CD4-positive, alpha-beta memory T cell (primary cell): ENCODE results near the gene CYP11A1. TPM values are rescaled to one million over a fixed set of nuclear protein-coding genes. Genes with fewer than 3 reads are reported as not detected.

Experiments used
- CTCF ChIA-PET: fragments of 350-600 bp; sonication (Branson Sonifier 250); formaldehyde crosslinking; loops from one replicate; lab custom pipeline; 2021; ENCODE audit warnings: inconsistent platforms; ENCODE audit not compliant: partially characterized antibody; lab: Charles Lee
- POLR2A ChIA-PET: fragments of 350-600 bp; sonication (Branson Sonifier 250); formaldehyde crosslinking; loops from one replicate; lab custom pipeline; 2021; ENCODE audit not compliant: partially characterized antibody; lab: Charles Lee
- DNase-seq, 5 donors: peaks; one replicate each; pipeline versions ENCODE4 v3.0.0 to v3.0.0-alpha.2; 2020 to 2022; ENCODE audit warnings: mixed read lengths in 1 of 5
- H3K27ac ChIP-seq: one replicate; pipeline ENCODE4 v1.7.0; 2013; ENCODE audit warnings: low read depth, low read length
- H3K27me3 ChIP-seq: 2 replicates; pipeline ENCODE4 v1.7.0; 2013; ENCODE audit warnings: mild to moderate bottlenecking, low read length, moderate library complexity; ENCODE audit not compliant: insufficient read depth
- H3K36me3 ChIP-seq: 2 replicates; pipeline ENCODE4 v1.7.0; 2013; ENCODE audit warnings: mild to moderate bottlenecking, low read length, moderate library complexity; ENCODE audit not compliant: insufficient read depth
- H3K4me1 ChIP-seq: 2 replicates; pipeline ENCODE4 v1.7.0; 2013; ENCODE audit warnings: mild to moderate bottlenecking, low read length, moderate library complexity; ENCODE audit not compliant: insufficient read depth
- H3K4me3 ChIP-seq, 2 donors: one replicate each; pipeline ENCODE4 v1.7.0; 2013; ENCODE audit warnings: low read length in 2 of 2, mild to moderate bottlenecking in 1 of 2
- H3K9me3 ChIP-seq, 2 donors: one replicate each; pipeline ENCODE4 v1.7.0; 2013; ENCODE audit warnings: low read length in 2 of 2, control low read depth in 1 of 2; ENCODE audit not compliant: control insufficient read depth in 1 of 2
- H3K27ac Mint-ChIP-seq, 7 donors: one replicate each; pipeline ENCODE4 v1.8.0; 2020 to 2021; ENCODE audit warnings: mixed read lengths in 7 of 7, mild to moderate bottlenecking in 6 of 7, inconsistent platforms in 3 of 7, moderate library complexity in 3 of 7
- H3K27me3 Mint-ChIP-seq, 2 donors: one replicate each; pipeline ENCODE4 v1.8.0; 2020 to 2021; ENCODE audit warnings: mixed read lengths in 2 of 2
- H3K36me3 Mint-ChIP-seq, 2 donors: one replicate each; pipeline ENCODE4 v1.8.0; 2020 to 2021; ENCODE audit warnings: mixed read lengths in 2 of 2, inconsistent platforms in 1 of 2, mild to moderate bottlenecking in 1 of 2
- H3K4me1 Mint-ChIP-seq, 4 donors: one replicate each; pipeline ENCODE4 v1.8.0; 2020 to 2021; ENCODE audit warnings: mixed read lengths in 4 of 4, mild to moderate bottlenecking in 1 of 4
- H3K4me3 Mint-ChIP-seq, 8 donors: one replicate each; pipeline ENCODE4 v1.8.0; 2020 to 2021; ENCODE audit warnings: mixed read lengths in 8 of 8, mild to moderate bottlenecking in 7 of 8, moderate library complexity in 6 of 8, inconsistent platforms in 3 of 8
- H3K9me3 Mint-ChIP-seq, 8 donors: one replicate each; pipeline ENCODE4 v1.8.0; 2020 to 2021; ENCODE audit warnings: mixed read lengths in 8 of 8, mild to moderate bottlenecking in 5 of 8, inconsistent platforms in 3 of 8, moderate library complexity in 1 of 8
- intact Hi-C: fragments of 100-400 bp; cut with micrococcal nuclease; formaldehyde crosslinking; loops from one replicate; pipeline ENCODE4 v1.15.1; 2023
- polyA plus RNA-seq, 2 donors: library from polyadenylated mRNA; unstranded; fragments of 300-500 nt; fragmentation: Illumina TruSeq; gene quantifications; one replicate each; pipeline ENCODE4 v1.2.3, GENCODE V29; 2021
- total RNA-seq, 2 experiments: library from RNA; stranded (reverse); gene quantifications; one replicate each; pipeline ENCODE4 v1.2.3, GENCODE V29; 2021

The CYP11A1 gene
- total and polyA plus RNA-seq, 4 experiments from 2014 or later, result not detected

DNA sequence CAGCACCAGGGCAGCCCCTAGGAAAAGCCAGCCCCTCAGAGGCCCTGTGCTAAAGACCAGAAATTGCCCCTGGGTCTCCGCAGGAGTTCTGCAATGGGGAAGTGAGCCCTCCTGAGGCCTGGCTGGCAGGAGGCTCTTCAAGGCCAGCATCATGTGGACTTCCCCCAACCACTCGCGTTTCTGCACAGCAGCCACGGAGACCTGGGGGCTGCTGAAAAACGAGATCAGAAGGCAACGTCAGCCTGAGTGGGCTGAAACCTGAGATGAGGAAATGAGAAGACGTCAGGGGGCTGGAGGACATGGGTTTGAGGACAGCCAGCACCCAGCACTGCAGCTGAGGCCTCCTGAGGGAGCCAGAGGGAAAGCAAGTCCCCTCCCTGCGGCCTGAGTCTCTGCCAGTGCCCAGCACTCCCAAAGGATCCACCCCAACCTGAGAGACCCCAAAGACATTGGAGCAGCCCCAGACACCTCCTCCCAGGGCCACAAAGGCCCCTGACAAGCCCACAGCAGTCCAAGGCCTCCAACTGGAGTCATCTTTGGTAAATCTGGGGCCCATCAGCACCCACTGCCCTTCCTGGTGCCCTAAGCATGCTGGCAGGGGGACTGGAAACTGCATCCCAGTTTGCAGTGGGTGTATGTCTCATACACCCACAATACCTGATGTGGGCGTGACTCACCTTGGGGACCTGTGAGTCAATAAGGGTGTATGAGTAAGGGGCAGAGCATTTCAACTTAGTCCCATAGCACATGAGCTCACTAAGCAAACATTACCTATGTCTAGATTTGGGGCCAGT lies 29.2 kb upstream of the CYP11A1 start:
- no peaks in the 10 kb centered on the region for H3K27me3 Mint-ChIP-seq
- no peak for DNase-seq
- POLR2A ChIA-PET, result interaction anchor here (1.2 kb wide), 1 partner anchor 13 kb away, joined by 3 read pairs; no protein-coding TSS in a partner anchor
- Histone ChIP-seq H3K4me1 (peaks cover 23% of the 10 kb centered on the region), H3K36me3 (no peaks in the 10 kb centered on the region), H3K9me3 (no peaks in the 10 kb centered on the region), H3K27me3 (no peaks in the 10 kb centered on the region), H3K4me3 (no peak overlapping the region), H3K27ac (no peak overlapping the region)
- H3K4me3 Mint-ChIP-seq, result no peak overlapping the region
- intact Hi-C loops, result no loop called here
- CTCF ChIA-PET, result no interaction called here
- H3K9me3 Mint-ChIP-seq, result no peaks in the 10 kb centered on the region
- no peaks in the 10 kb centered on the region for H3K36me3 Mint-ChIP-seq
- H3K4me1 Mint-ChIP-seq, result peaks cover 9 to 18% (median 16%) of the 10 kb centered on the region in 4 donors
- H3K27ac Mint-ChIP-seq, result no peak overlapping the region

DNA sequence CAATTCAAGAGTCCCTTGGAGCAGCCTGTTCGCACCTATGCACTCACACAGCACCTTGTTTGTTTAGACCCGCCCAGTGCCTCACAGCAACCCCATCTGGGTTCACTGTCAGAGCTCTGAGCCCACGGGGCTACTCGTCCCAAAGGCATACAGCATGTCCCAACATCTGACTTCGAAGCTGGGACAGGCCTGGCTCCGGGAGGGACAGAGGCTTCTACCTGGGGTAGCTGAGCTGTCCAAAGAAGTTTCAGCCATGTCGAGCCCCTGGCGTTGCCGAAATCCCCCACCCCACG lies 28.6 kb upstream of the CYP11A1 start:
- H3K9me3 Mint-ChIP-seq, result no peaks in the 10 kb centered on the region
- H3K4me1 ChIP-seq, result peaks cover 17% of the 10 kb centered on the region
- no peaks in the 10 kb centered on the region for H3K27me3 ChIP-seq
- H3K9me3 ChIP-seq, result no peaks in the 10 kb centered on the region
- H3K27ac Mint-ChIP-seq, result peak overlapping the region in 2 of 7 donors; percentile 36 to 41
- ChIA-PET CTCF (no interaction called here), POLR2A (interaction anchor here (1.2 kb wide), 1 partner anchor 13 kb away, joined by 3 read pairs; no protein-coding TSS in a partner anchor)
- no peak overlapping the region for H3K4me3 Mint-ChIP-seq
- no peak for DNase-seq
- H3K27me3 Mint-ChIP-seq, result no peaks in the 10 kb centered on the region
- no peaks in the 10 kb centered on the region for H3K36me3 ChIP-seq
- H3K4me1 Mint-ChIP-seq, result peaks cover 9 to 14% (median 14%) of the 10 kb centered on the region in 4 donors
- H3K4me3 ChIP-seq, result no peak overlapping the region
- intact Hi-C loops, result no loop called here
- H3K27ac ChIP-seq, result no peak overlapping the region
- H3K36me3 Mint-ChIP-seq, result no peaks in the 10 kb centered on the region

DNA sequence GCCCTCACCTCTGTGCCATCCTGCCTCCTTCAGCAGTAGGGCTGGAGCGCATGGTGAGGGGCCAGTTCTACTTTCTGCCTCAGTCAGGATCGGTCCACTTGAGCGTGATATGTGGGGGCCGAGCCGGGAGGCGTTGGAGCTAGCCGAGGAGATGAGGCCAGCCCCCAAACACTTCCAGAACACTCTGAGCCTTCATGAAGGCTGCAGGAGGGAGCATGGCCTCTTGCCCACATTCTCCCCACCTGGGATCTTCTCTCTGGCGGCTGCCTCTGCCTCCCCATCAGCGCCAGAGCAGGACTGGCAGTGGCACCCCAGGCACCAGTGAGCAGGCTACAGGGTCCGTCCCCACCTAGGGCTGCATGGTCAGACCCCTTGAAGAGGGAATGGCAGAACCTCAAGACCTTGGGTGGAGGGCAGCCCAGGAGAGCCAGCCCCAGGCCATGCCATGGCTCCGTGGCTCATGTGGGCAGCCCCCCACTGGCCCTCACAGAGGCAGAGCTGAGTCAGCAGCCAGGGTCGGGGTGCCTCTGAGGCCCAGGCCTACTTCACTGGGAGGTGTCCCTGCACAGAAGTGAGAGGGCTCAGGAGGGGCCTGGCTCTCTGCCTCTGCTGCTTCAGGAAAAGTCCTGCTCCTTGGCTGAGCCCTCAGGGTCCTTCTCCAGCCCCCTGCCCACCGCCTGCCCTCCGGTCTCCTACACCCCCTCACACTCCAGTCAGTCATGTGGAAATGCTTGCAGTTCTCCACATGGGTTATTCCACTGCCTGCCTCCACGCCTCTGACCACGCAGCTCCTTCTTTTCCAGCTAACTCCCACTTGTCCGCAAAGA lies 28.1 kb upstream of the CYP11A1 start:
- Histone ChIP-seq H3K27me3 (no peaks in the 10 kb centered on the region), H3K9me3 (no peaks in the 10 kb centered on the region), H3K4me1 (peaks cover 12% of the 10 kb centered on the region), H3K4me3 (no peak overlapping the region), H3K36me3 (no peaks in the 10 kb centered on the region), H3K27ac (no peak overlapping the region)
- Mint-ChIP-seq H3K4me3 (no peak overlapping the region), H3K4me1 (peaks cover 3 to 10% (median 9%) of the 10 kb centered on the region in 4 donors), H3K36me3 (no peaks in the 10 kb centered on the region), H3K9me3 (no peaks in the 10 kb centered on the region), H3K27me3 (no peaks in the 10 kb centered on the region), H3K27ac (peak overlapping the region in 2 of 7 donors; percentile 36 to 41)
- intact Hi-C loops, result no loop called here
- no peak for DNase-seq
- ChIA-PET CTCF (interaction anchor here (1.6 to 2.1 kb wide), 3 partner anchors 11 to 45 kb away, joined by 4 to 8 read pairs (median 6); no protein-coding TSS in a partner anchor), POLR2A (interaction anchor here (1.2 kb wide), 1 partner anchor 14 kb away, joined by 3 read pairs; no protein-coding TSS in a partner anchor)

DNA sequence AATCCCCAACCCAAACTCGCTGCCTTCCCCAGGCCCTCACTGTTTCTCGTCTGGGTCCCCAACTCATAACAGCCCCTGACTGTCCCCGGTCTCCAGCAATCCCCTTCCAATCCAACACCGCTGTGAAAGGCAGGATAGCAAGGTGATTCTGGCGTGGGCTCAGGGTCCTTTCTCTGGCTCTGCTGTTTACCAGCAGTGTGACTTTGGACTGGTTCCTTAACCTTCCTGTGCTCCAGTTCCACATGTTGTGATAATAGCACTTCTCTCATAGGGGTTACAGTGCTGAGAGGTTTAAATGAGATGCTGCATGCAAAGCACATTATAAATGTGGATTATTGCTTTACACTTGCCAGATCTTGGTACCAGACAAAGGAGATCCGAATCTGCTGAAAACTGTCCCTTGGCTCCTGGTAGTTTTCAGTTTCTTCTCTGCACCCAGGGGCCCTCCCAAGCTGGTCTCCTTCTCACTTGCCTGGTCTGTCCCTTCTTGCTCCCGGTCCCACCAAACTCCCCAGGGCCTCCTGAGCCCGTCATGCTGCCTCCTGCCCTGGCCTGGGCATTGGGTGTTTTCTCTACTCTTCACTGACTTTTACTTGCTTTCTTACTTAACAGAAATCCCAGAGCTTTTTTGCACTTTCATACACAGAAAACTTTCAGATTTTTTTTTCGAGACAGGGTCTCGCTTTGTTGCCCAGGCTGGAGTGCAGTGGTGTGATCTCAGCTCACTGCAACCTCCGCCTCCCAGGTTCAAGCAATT lies 26.8 kb upstream of the CYP11A1 start:
- Histone ChIP-seq H3K36me3 (no peaks in the 10 kb centered on the region), H3K4me1 (no peaks in the 10 kb centered on the region), H3K9me3 (no peaks in the 10 kb centered on the region), H3K4me3 (no peak overlapping the region), H3K27me3 (no peaks in the 10 kb centered on the region), H3K27ac (no peak overlapping the region)
- H3K36me3 Mint-ChIP-seq, result no peaks in the 10 kb centered on the region
- H3K4me1 Mint-ChIP-seq, result peaks cover 0 to 3% (median under 1%) of the 10 kb centered on the region in 4 donors
- no peak overlapping the region for H3K27ac Mint-ChIP-seq
- no peaks in the 10 kb centered on the region for H3K9me3 Mint-ChIP-seq
- H3K4me3 Mint-ChIP-seq, result peak overlapping the region in 1 of 8 donors; percentile 8
- no peaks in the 10 kb centered on the region for H3K27me3 Mint-ChIP-seq
- no peak for DNase-seq
- intact Hi-C loops, result no loop called here
- CTCF ChIA-PET, result interaction anchor here (1.6 to 2.1 kb wide), 3 partner anchors 9 to 47 kb away, joined by 4 to 8 read pairs (median 6); no protein-coding TSS in a partner anchor
- POLR2A ChIA-PET, result no interaction called here

DNA sequence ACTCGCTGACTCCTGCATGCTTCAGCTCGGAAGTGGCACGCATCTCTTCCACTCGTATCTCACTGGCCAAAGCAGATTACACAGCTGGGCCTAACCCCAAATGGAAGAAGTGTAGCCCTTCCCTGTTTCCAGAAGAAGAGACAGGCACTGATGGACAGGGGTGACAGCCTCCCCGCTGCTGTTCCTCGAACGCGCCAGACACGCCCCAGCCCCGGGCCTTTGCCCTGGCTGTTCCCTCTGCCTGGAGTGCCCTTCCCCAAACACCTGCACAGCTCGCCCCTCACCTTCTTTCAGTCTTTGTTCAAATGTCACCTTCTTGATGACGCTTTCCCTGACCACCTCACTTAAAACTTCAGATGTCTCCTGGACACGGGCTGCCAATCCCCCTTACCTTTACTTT lies 26.0 kb upstream of the CYP11A1 start:
- Histone ChIP-seq H3K27ac (no peak overlapping the region), H3K27me3 (no peaks in the 10 kb centered on the region), H3K4me3 (no peak overlapping the region), H3K4me1 (no peaks in the 10 kb centered on the region), H3K36me3 (no peaks in the 10 kb centered on the region), H3K9me3 (no peaks in the 10 kb centered on the region)
- no peaks in the 10 kb centered on the region for H3K27me3 Mint-ChIP-seq
- intact Hi-C loops, result no loop called here
- H3K27ac Mint-ChIP-seq, result no peak overlapping the region
- H3K4me3 Mint-ChIP-seq, result no peak overlapping the region
- POLR2A ChIA-PET, result no interaction called here
- CTCF ChIA-PET, result interaction anchor here (0.7 to 2.1 kb wide), 2 partner anchors 9 to 11 kb away, joined by 3 to 8 read pairs; no protein-coding TSS in a partner anchor
- DNase-seq, result no peak
- H3K36me3 Mint-ChIP-seq, result no peaks in the 10 kb centered on the region
- peaks cover 0 to 1% (median 0%) of the 10 kb centered on the region in 4 donors for H3K4me1 Mint-ChIP-seq
- H3K9me3 Mint-ChIP-seq, result no peaks in the 10 kb centered on the region

DNA sequence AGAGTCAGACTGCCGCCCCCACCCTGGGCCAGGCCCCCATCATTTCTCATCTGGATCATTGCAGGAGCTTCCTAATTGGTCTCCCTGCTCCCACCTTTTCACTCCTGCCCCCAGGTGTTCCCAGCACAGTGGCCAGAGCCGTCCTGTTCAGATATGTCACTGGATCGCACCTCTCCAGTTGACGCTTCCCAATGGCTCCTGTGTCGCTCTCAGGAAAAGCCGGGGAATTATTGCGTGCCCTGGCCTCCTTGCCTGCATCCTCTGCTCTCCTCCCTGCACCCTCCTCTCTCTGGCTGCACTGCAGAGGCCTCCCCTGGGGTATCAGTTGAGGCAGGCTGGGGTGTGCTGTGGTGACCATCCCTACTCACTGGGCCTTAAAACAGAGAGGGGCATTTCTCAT lies 25.5 kb upstream of the CYP11A1 start:
- Mint-ChIP-seq H3K27ac (peak overlapping the region in 1 of 7 donors; percentile 57), H3K4me1 (peaks cover 0 to 1% (median 0%) of the 10 kb centered on the region in 4 donors), H3K27me3 (no peaks in the 10 kb centered on the region), H3K4me3 (no peak overlapping the region), H3K9me3 (no peaks in the 10 kb centered on the region), H3K36me3 (no peaks in the 10 kb centered on the region)
- Histone ChIP-seq H3K9me3 (no peaks in the 10 kb centered on the region), H3K36me3 (no peaks in the 10 kb centered on the region), H3K27ac (no peak overlapping the region), H3K4me3 (no peak overlapping the region), H3K27me3 (no peaks in the 10 kb centered on the region), H3K4me1 (no peaks in the 10 kb centered on the region)
- intact Hi-C loops, result no loop called here
- no peak for DNase-seq
- POLR2A ChIA-PET, result no interaction called here
- CTCF ChIA-PET, result interaction anchor here (0.7 kb wide), 1 partner anchor 50 kb away, joined by 3 read pairs; no protein-coding TSS in a partner anchor
